M059J (cell line): ENCODE results near the gene GJC2. TPM values are rescaled to one million over a fixed set of nuclear protein-coding genes. Genes with fewer than 3 reads are reported as not detected.
A peak's percentile ranks its signal among the peaks of the same experiment; 100 is the strongest.

Source experiments
- DNase-seq: peaks from one replicate; pipeline ENCODE4 v3.0.0-alpha.2; 2012; ENCODE audit warnings: low read depth
- total RNA-seq: library from RNA; depleted of rRNA; stranded (reverse); fragments of >200 nt; shearing (Covaris generic); gene quantifications from 2 replicates; pipeline ENCODE4 v1.2.3, GENCODE V29; 2014; rRNA removed

Gene GJC2
- total RNA-seq, 1 experiment from 2014 or later: 0.17 TPM

- DNase-seq: no peak
Measured at GRCh38 chr1:228190182-228190581, 40.5 kb downstream of the GJC2 start.

GRCh38 chr1:228190778-228191177 is 41.0 kb downstream of the GJC2 start:
- no peak for DNase-seq

GRCh38 chr1:228194436-228194835 is 44.7 kb downstream of the GJC2 start:
- DNase-seq: no peak

GRCh38 chr1:228194921-228195812 is 45.4 kb downstream of the GJC2 start:
- no peak for DNase-seq

- DNase-seq: no peak
Measured at GRCh38 chr1:228197555-228198147, 47.9 kb downstream of the GJC2 start.

GRCh38 chr1:228198977-228199590 is 49.4 kb downstream of the GJC2 start:
- DNase-seq: no peak

GRCh38 chr1:228204958-228205357 is 55.2 kb downstream of the GJC2 start:
- DNase-seq: no peak

- no peak for DNase-seq
Measured at GRCh38 chr1:228205526-228206436, 56.1 kb downstream of the GJC2 start.

GRCh38 chr1:228206582-228207351 is 57.0 kb downstream of the GJC2 start:
- DNase-seq: peak; percentile 30

GRCh38 chr1:228207381-228207810 is 57.7 kb downstream of the GJC2 start:
- DNase-seq: no peak

GRCh38 chr1:228207851-228208821 is 58.4 kb downstream of the GJC2 start, which contains the start of gene OBSCN:
Gene OBSCN, plus strand, starts transcription at chr1:228208044. Its CDS starts 3,740 bp downstream, at chr1:228211784.
- no peak for DNase-seq

GRCh38 chr1:228208831-228209551 is 59.3 kb downstream of the GJC2 start:
- DNase-seq: no peak

Other genes with a start within 250 kb of the GJC2 start
- gene WNT9A, start 202.0 kb upstream of the GJC2 start, total RNA-seq: 0.10 and 0.37 TPM in 2 replicates
- gene WNT3A, start 142.9 kb upstream of the GJC2 start, total RNA-seq: not detected in 2 replicates
- 205 and 280 TPM in 2 replicates for gene ARF1, start 67.2 kb upstream of the GJC2 start, total RNA-seq
- 9.3 and 19.0 TPM in 2 replicates for gene C1orf35, start 46.6 kb upstream of the GJC2 start, total RNA-seq
- 83.3 and 99.3 TPM in 2 replicates for gene MRPL55, start 40.6 kb upstream of the GJC2 start, total RNA-seq
- gene GUK1, start 9.7 kb upstream of the GJC2 start, total RNA-seq: 227 and 347 TPM in 2 replicates
- 0.47 and 1.5 TPM in 2 replicates for gene IBA57, start 15.9 kb downstream of the GJC2 start, total RNA-seq
- gene OBSCN, start 58.1 kb downstream of the GJC2 start, total RNA-seq: 0.42 and 1.9 TPM in 2 replicates